ENCODE measurements around the gene DISC1.
"Not testable (repeated sequence)": the region's sequence is repeated elsewhere in the genome, so short reads cannot be mapped to it uniquely, and the experiment has no call there.

Gene DISC1

DNA sequence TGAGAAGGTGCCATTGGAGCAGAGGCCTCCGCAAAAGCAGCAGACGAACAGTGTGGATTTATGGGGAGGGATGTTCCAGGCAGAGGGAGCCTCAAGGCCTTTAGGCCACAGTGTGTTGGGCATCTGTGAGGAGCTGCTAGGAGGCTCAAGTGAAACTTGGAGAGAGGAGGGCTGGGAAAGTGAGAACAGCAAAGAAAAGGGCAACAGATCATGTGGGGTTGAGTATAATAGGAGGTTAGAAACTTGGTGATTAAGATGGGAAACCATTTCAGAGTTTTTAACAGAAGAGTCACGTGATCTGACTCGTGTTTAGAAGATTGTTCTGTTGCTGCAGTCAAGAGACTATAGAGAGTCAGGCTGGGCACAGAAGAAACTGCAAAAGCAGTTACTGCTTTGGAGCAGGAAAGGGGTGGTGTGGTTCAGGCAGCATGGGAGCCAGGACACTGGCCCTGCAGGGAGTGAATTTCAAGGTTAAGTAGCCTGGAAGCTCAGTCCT, 277.0 kb downstream of the DISC1 start:
- no peak for DNase-seq

DNA sequence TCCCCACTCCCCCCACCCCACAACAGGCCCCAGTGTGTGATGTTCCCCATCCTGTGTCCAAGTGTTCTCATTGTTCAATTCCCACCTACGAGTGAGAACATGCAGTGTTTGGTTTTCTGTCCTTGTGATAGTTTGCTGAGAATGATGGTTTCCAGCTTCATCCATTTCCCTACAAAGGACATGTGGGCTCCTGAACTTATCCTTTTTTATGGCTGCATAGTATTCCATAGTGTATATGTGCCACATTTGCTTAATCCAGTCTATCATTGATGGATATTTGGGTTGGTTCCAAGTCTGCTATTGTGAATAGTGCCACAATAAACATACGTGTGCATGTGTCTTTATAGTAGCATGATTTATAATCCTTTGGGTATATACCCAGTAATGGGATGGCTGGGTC, 280.7 kb downstream of the DISC1 start:
- not testable (repeated sequence) for DNase-seq

DNA sequence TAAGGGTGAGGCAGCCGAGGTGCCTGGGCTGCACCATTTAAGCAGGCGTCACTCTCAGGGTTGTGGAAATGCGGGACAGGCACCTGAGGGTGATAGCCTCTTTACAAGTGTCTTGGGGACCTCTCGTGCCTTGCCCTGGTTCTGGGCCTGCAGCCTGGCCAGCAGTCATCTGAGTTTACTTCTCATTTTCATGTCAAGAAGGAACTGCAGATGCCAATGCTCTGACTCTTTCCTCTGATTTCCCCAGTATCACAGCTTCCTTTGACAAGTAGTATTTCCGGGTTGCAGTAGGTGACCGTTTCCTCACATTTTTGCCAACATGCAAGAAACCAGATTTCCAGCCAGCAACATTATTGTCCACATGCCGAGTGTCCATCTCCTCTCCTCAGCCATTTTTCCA, 286.9 kb downstream of the DISC1 start:
- DNase-seq = no peak

DNA sequence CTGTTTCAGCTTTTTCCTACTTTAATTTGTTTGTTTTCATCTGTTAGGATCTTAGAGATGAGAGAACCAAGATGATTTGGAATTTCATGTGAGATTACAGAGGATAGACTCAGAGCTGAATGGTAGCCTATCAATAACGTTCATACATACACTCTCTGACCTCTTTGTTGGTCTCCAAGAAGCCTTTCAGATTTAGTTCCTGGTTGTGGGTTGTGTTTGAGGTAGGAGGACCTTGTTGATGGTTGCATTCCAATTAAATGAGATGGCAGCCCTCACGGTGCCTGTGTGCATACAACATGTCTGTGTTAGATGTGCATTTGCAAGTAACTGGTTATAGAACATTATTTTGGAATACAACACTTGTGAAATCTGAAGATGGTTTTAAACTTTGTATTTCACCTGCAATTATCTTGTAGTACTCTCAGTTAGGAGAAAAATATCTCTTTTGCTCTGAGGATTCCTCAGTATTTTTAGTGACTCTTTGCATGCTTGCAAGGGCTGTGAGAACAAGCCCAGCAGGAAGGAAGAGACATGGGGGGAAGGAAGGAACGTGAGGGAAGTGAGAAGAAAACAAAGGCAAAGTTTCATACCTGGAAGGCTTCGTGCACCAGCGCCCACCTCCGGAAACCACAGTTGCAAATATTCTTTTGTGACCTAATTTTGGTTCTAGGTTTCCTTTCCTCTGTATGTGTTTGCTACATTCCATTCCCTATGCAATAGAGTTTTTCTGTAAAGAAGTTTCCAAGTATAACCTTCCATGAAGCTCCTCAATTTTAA, 291.8 kb downstream of the DISC1 start:
- no peak for DNase-seq

DNA sequence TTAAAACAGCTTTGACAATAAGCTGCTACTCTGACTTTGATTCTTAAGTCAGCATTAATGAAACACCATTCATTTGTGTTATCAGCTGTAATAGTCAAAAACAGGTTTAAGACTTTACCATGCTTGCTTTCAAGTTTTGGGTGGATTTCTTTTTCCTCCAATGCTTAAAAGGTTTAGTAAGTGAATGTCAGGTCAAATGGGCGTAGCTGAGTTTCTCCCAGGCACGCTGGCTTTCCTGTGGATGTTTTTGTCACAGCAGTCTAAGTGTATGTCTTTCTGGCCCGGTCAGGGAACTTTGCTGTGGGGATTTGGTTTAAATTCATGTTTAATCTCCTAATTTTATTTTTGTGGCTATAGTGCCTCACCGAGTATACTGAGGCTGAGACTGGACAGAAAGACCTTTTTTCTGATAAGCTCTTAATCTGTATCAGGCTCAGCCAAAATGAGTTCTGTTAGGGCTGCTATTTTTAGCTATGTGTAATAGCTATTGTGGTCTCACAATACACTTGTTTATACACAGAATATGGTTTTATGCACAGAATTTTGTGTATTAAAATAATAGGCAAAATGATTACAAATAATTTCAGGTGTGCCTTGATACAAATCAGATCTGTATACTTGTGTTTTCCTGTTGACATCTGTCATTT, 292.8 kb downstream of the DISC1 start:
- DNase-seq = no peak

DNA sequence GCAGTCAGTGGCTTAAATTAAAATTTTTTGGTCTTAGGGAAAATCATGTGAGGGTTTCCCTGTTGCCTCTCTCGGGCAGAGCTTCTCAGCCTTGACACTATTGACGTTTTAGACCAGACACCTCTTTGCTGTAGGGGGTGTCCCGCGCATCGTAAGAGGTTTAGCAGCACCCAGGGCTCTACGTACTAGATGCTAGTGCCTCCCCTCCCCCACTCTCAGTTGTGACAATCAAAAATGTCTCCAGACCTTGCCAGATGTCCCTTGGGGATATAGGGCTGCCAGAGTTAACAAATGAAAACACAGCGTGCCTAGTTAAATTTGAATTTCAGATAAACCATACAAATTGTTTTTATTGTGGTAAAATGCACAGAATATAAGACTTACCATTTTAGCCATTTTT, 293.3 kb downstream of the DISC1 start:
- no peak for DNase-seq

DNA sequence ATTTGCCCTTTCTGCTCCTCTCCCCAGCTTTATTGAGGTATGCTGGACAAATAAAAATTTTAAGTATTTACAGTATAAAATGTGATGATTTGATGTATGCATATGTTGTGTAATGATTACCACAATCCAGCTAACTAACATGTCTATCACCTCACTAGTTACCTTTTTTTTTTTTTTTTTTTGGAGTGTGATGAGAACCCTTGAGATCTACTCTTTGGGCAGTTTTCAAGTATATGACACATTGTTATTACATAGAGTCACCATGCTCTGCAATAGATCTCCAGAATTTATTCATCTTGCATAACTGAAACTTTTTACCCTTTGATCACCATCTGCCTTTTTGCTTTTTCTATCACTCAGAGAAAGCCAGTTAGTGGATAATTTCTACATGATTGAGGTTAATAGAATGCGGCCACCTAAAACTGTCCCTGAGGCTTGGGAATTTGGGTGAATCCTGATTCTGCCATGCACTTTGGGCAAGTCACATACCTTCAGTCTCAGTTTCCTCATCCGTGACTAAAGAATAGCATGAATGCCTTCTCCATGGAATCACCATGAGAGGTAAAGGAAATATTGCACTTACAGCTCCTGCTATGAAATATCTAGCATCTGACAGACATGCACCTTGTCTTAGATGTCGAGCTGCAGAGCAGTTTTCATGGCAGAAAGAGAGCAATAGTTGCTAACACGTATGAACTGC, 295.2 kb downstream of the DISC1 start:
- DNase-seq = no peak

DNA sequence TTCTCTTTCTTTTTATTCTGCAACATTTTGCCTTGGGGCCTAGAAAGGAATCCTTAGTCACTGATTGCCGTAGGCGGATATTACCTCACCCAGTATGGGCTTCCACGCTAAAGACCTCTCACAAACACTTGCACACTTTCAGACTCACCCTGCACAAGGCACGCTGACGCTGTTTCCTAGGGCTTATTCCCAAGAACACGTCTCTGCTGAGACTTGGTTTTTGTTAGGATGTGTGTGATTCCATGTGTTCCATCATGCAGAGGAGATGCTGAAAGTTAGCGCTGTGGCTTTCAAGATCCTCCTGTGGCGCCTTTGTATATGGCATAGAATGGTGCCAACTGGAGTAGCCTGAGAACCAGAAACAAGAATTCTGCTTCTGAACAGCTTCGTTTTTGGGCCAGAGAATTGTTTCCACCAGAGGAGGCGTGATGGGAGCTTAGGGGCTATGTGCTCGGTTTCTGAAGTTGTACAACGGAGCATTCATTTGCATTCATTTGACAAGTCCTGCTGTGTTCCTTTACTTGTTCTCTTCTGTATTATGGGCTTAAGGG, 297.0 kb downstream of the DISC1 start:
- no peak for DNase-seq

DNA sequence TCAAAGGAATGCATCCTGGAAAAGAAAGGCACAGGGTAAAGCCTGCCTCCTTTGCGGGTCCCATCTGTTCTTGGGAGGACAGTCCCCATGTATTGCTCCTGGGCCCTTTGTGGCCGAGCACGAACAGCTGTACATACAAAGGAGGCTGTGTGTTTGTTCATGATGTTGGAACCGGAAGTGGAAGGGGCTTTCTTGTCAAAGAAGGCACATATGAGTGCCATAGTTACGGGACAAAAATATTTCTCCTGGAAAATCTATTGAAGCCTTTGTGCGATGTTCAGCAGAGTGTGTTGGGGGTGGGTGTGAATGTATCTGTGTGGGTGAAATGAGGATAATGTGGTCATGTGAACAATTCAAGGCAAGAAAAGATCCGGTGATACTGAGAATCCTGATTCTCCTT, 297.6 kb downstream of the DISC1 start:
- DNase-seq = peak; percentile 94

DNA sequence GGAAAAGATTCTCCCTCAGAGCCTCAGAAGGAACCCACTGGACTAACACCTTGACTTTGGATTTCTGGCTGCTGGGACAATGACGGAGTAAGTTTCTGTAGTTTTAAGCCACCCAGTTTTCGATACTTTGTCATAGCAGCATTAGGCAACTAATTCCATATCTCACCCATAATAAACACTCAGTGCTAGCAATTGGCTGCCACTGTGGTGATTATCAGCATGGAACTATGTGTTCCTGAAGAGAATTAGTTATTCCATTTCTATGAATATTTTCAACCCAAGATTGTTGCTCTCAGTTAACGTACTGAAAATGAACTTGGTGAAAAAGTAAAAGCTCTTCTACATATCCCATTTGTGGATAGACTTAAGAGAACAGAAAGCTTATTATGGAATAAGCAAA, 299.3 kb downstream of the DISC1 start:
- DNase-seq = no peak

DNA sequence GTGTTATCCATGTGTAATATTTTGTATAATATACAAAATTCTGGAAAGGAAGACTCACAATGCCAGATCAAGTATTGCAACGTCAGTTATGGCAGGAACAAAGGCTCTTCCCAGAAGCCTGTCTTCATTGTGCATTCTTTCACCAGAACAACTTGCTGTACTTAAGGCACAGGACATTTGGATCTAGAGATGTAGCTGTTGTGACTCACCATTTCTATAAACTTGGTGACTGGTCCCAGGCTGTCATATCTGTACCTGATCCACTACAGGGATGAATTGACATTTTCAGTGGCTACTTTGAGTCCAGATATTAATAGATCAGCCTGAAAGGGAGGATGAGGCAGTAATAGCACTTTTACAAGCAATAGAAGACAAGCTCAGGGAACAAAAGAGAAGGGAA, 299.8 kb downstream of the DISC1 start:
- no peak for DNase-seq

DNA sequence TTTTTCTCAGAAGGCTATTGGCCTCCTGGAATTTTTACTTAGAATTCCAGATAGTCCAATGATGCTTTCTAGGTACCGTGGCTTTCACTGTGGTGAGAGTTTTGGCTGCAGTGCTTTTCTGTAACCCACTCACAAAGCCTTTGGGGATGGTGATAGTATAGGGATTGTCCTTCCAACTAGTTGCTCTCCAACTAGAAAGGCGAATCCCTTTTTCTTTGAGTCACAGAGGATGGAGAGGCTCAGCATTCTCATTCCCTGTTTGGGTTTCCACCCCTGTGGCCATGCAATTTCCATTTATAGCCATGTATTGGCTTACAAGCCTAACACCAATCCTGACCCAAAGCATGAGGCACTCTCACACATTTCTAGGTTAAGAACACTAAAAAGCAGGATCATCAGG, 300.3 kb downstream of the DISC1 start:
- DNase-seq = no peak

DNA sequence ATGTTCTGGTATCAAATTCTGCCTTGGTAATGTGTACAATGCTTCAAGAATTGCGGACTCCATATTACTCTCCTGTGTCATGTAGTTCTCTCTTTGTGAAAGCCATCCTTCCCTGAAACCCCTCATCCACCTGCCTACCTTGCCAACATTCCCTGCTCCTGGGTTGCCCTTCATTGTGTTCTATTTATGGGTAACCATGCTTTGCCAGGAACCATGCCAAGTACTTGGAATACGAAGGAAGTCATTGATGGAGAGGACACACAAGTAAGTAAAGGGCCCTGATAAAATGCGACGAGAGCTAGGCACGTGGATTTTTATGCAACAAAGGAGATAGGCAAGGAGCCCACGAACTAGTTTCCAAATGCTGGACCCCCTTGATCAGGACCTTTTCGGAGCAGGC, 300.8 kb downstream of the DISC1 start:
- no peak for DNase-seq

DNA sequence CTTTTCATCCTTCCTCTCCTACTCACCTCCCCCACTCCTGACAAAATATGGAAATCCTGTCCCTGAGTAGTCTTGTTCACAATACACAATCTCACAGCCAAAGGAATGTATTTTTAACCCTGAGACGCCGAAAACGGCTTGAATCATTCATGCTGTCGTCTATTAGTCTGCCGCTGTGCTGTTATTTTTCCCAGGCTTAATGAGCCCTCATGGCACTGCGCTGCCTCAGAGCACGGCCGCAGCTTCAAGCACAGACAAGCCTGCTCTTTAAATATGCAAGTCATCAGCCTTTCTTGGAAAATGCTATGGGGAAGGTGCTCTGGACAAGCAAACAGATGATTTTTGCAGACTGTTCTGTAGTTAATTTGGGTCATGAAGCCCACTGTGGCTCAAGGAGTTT, 302.7 kb downstream of the DISC1 start:
- peak; percentile 45 for DNase-seq

DNA sequence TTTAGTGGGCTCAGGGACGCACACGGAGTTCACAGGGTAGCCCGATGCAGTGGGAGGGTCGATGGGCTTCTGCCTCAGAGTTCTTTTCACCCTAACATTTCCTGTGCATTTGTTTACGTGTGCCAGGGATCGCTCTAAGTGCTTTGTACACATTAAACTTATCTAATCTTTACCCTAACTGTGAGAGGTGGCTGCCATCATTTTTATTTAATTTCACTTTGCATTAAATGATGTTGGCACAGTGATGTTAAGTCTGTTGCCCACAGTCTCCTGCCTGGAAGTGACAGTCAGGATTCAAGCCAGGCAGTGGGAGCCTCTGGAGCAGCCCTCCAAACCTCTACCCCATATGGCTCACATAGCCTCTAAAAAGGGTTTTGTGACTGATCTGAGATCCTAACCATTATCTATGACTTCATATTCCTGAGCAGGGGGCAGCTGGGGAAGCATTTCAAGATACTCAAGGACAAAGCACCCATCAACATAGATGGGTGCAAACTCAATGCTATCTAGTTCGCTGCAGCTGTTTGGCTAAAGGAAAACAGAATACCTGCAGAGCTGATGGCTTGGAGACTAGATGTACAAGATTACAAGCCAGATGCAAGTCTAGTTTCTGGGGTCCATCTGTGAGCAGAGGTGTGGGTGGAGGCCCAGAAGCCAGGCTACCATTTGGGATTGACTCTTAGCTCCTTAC, 303.8 kb downstream of the DISC1 start:
- no peak for DNase-seq

DNA sequence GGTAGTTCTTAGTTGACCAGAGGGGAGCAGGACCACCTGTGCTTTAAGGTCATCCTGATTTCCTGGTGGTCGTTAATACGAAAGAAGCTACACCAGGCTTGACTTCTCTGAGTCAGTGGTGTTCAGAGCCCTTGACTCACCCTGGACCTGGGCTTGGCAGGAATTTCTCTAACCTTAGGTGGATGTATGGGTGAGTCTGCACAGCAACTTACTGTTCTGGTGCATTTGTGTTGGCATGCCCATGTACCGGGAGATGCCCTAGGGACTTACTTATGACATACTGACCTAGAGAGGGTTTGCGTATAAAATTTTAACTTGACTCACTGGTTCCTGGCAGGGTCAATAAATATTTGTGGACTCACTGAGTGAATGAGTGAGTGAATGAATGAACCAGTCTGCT, 304.6 kb downstream of the DISC1 start:
- DNase-seq = no peak

DNA sequence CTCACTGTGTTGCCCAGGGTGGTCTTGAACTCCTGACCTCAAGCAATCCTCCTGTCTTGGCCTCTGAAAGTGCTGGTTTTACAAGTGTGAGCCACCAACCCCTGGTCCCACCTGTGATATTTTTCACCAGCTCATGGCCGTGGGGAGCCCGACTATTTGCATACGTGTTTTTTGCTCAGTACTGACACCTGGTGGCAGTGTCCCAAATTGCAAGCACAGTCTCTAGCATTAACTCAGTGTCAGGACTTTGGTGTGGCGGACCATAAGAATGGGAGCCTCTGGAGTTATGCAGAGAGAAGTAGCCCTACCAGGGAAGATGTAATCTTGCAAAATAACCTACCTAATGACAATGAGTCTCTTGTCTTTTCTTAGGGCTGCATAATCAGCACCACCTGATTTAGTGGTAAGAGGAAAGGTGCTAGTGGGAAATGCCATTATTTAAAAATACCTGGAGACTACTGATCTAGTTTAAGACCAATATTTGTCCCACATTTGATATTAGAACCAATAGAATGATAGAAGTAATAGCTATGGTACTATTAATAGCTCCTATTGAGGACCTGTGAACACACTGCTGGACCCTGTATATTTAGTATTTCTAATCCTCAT, 305.4 kb downstream of the DISC1 start:
- DNase-seq = no peak

DNA sequence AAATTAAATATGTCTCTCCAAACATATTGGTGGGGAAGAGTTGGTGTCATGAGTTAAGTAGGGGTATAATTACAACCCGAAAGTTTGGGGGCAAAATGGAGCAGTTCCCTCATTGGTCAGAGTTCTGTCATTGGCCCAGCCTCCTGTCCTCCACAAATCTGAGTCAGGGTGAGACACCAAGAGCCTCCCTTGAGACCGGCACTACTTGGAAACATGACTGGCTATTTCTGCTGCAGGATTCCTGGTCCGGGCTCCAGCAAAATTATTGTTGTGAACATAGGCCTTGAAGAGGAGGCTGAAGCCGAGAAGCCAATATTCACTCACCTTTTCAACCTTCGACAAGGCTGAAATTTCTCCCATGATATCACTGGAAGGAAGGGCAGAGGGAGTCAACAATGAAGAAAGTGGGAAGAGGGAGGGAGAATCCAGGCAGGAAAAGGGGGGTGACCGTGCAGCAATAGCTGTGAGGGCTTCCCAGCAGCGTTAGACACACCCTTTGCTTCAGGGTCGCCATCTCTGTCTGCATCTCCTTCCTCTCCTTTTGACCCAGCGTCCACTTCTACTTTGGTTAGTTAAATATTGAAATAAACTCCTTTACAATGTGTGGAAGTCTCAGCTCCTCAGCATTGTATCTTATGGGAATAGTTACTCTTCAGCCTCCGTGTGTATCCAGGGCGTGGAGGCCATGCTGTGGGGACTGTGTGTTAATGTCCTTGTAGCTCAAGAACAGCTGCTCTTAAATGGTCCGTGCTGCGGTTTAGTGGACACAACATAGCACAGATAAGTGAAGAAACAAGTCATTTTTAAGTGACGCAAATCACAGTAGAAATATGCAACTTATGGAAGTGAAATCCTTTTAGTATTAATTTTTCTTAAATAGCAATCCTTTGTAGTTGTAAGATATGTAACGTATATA, 307.4 kb downstream of the DISC1 start:
- no peak for DNase-seq

DNA sequence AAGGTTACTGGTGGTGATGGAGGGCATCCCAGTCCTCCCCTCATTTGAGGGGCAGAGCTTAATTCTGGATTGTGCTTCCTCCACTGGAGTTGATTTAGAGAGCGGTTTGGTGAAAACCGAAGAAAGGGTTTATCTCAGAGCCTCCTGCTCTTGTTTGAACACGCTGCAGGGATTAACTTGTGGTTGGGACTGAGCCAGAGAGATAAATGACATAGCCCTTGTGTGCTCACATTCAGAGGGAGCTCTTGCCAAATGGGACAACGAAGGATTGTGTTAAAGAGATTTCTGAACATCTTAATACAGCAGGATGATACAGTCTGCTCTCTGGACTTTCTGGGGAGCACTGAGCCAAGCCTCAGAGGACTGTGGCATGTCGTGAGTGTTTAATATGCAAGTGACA, 308.2 kb downstream of the DISC1 start:
- DNase-seq = peak; percentile 79

DNA sequence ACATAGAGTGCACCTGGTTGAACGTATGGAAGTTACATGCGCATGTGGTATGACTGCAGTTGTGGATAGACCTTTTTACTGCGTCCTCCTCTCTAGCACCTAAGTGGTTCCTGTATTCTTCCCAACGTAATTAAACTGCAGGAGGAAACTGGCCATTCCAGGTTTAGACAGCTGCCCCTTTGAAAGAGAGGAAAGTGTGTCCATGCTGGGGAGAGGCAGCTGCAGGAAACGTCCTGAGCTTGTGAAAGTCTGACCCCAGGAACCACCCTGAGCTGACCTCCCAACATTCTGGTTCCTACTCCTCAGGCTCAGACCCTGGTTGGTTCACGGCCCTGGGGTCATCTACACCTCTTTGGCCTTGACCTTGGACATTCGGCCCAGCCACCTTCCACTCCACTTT, 309.3 kb downstream of the DISC1 start:
- DNase-seq = peak; percentile 85

DNA sequence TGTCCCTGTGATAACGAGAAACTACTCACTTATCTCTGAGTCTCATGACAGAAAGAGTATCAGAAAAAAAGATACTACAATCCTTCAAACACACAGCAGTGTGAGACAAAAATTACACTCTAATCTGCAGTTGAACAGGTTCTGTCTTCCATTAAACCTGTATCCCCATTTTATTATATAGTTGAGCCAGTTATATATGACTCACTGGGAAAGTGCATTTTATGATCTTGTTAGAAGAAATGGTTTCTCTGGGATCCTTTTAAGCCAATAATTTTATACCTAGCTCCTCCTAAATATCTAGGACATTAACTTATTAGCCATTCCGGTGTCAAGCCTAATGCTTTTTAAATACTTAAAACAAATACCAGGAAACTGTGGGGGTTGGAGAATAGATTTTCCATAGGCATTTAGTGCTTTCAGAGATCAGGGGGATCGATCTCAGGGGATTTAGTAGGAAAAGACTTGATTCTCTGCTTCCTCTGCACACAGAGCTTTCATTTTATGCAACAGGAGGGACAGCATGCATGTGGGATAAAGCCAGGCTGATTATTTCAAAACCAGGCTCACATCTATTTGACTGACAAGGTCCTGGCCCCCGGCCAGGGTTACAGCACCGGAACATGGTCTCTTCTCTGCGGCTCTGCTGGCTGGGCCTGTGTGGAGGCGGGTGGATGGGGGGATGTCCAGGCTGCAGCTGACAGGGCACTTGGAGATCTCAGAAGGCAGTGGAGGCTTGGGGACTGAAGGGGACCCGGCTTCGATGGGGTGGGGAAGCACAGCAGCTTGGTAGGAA, 310.6 kb downstream of the DISC1 start:
- DNase-seq = no peak

Measured in NCI-H774 (cell line).